IPS-NIHi11 (cell line): ENCODE results near the gene LRCH3.
"Not testable (repeated sequence)": the region's sequence is repeated elsewhere in the genome, so short reads cannot be mapped to it uniquely, and the experiment has no call there.

Experiments used
- DNase-seq: peaks from one replicate; pipeline ENCODE4 v3.0.0; 2012; ENCODE audit warnings: mixed read lengths, low spot score

The LRCH3 gene

GRCh38 chr3:197926418-197926817 lies 135.4 kb downstream of the LRCH3 start:
- DNase-seq: peak; percentile 53

DNA sequence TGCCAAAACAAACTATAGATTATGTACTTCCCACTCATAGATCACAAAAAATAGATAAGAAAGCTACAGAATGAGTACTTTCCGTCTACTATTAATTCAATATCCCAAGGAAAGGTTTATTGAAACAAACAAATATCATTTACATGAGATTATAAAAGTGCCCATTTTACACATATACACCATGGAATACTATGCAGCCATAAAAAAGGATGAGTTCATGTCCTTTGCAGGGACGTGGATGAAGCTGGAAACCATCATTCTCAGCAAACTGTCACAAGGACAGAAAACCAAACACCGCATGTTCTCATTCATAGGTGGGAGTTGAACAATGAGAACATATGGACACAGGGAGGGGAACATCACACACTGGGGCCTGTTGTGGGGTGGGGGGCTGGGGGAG lies 136.5 kb downstream of the LRCH3 start:
- not testable (repeated sequence) for DNase-seq

DNA sequence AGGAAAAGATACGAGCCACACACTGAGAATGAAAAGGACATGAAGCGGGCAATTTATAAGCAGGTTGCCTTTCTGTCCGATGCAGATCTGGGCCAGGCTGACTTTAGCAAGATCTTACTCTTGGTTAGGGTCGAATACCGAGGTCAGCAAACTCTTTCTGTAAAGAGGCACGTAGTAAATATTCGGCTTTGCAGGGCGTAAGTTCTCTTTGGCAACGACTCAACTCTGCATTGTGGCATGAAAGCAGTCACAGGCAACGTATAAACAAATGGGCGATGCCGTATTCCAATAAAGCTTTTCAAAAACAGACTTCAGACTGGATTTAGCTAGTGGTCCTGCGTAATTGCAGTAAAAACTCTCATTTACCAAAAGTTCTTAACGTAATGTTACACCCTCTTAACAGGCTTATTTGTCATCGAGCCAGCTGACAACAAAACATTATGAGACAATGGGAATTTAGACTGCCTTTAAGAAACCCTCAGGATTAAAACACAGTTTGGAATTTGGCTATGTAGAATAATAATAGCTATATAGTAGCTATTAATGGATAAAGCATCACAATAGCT lies 145.8 kb downstream of the LRCH3 start:
- DNase-seq: no peak
